WTC11 (cell line): ENCODE measurements around the gene IQGAP3. TPM values are rescaled to one million over a fixed set of nuclear protein-coding genes. Genes with fewer than 3 reads are reported as not detected.

ENCODE experiments used
- ATAC-seq: fragments of 200-7000 bp; cut with Tn5 transposase; 2 replicates; pipeline ENCODE4 v1.10.0; 2021; ENCODE audit warnings: mild to moderate bottlenecking, moderate library complexity
- CTCF ChIA-PET: fragments of 300-600 bp; sonication (Branson Sonifier 250); formaldehyde crosslinking; loops from one replicate; lab custom pipeline; 2021; ENCODE audit warnings: antibody characterized with exemption; lab: Charles Lee
- POLR2A ChIA-PET: fragments of 350-600 bp; sonication (Branson Sonifier 250); formaldehyde crosslinking; loops from one replicate; lab custom pipeline; 2021; ENCODE audit warnings: antibody characterized with exemption; lab: Charles Lee
- DNase-seq: peaks from one replicate; pipeline ENCODE4 v3.0.0; 2021; ENCODE audit warnings: low spot score
- H3K27ac Mint-ChIP-seq: 2 replicates; pipeline ENCODE4 v1.8.0; 2021; ENCODE audit warnings: mixed read lengths
- H3K27me3 Mint-ChIP-seq: 2 replicates; pipeline ENCODE4 v1.8.0; 2021; ENCODE audit warnings: low read depth, mild to moderate bottlenecking, moderate library complexity, mixed read lengths
- H3K36me3 Mint-ChIP-seq: 2 replicates; pipeline ENCODE4 v1.8.0; 2021; ENCODE audit warnings: mixed read lengths
- H3K4me1 Mint-ChIP-seq: 2 replicates; pipeline ENCODE4 v1.8.0; 2022; ENCODE audit warnings: mixed read lengths
- H3K4me3 Mint-ChIP-seq: 2 replicates; pipeline ENCODE4 v1.8.0; 2021; ENCODE audit warnings: mild to moderate bottlenecking, moderate library complexity, mixed read lengths
- H3K9me3 Mint-ChIP-seq: 2 replicates; pipeline ENCODE4 v1.8.0; 2021; ENCODE audit warnings: mixed read lengths
- CREB1 ChIP-seq: sonication (generic); formaldehyde crosslinking; IDR thresholded peaks from 2 replicates; pipeline ENCODE4 v1.8.0; 2023; ENCODE audit warnings: mild to moderate bottlenecking, missing genetic modification reagents
- CREM ChIP-seq: sonication (generic); formaldehyde crosslinking; IDR thresholded peaks from 2 replicates; pipeline ENCODE4 v1.8.1; 2022; ENCODE audit warnings: mild to moderate bottlenecking, missing genetic modification reagents, moderate library complexity
- ESRRA ChIP-seq: sonication (generic); formaldehyde crosslinking; IDR thresholded peaks from 2 replicates; pipeline ENCODE4 v1.8.1; 2022; ENCODE audit warnings: mild to moderate bottlenecking, missing genetic modification reagents, borderline replicate concordance
- FOXK1 ChIP-seq: sonication (generic); formaldehyde crosslinking; IDR thresholded peaks from 2 replicates; pipeline ENCODE4 v1.8.0; 2022; ENCODE audit warnings: mild to moderate bottlenecking, moderate library complexity, missing genetic modification reagents
- GABPB1 ChIP-seq: sonication (generic); formaldehyde crosslinking; IDR thresholded peaks from 2 replicates; pipeline ENCODE4 v1.8.1; 2023; ENCODE audit warnings: mild to moderate bottlenecking, missing genetic modification reagents
- GRHL2 ChIP-seq: fragments of 250-450 bp; sonication (Bioruptor Pico); IDR thresholded peaks from 2 replicates; pipeline ENCODE4 v1.8.0; 2022; ENCODE audit warnings: mild to moderate bottlenecking, moderate library complexity; ENCODE audit not compliant: insufficient replicate concordance, severe bottlenecking
- NFATC4 ChIP-seq: fragments of 250-450 bp; sonication (Bioruptor Pico); IDR thresholded peaks from 2 replicates; pipeline ENCODE4 v1.9.0; 2021; ENCODE audit warnings: mild to moderate bottlenecking
- NFE2L1 ChIP-seq: sonication (generic); formaldehyde crosslinking; IDR thresholded peaks from 2 replicates; pipeline ENCODE4 v1.8.1; 2023; ENCODE audit warnings: missing genetic modification reagents
- OVOL2 ChIP-seq: fragments of 250-450 bp; sonication (Bioruptor Pico); IDR thresholded peaks from 2 replicates; pipeline ENCODE4 v1.9.0; 2021; ENCODE audit warnings: mild to moderate bottlenecking, borderline replicate concordance
- SP1 ChIP-seq: sonication (generic); formaldehyde crosslinking; conservative IDR thresholded peaks from 2 replicates; pipeline ENCODE4 v1.8.1; 2022; ENCODE audit warnings: missing genetic modification reagents
- TEAD1 ChIP-seq: sonication (generic); formaldehyde crosslinking; IDR thresholded peaks from 2 replicates; pipeline ENCODE4 v1.8.0; 2022; ENCODE audit warnings: mild to moderate bottlenecking, missing genetic modification reagents
- ZNF121 ChIP-seq: sonication (generic); formaldehyde crosslinking; IDR thresholded peaks from 2 replicates; pipeline ENCODE4 v1.8.0; 2023; ENCODE audit warnings: missing genetic modification reagents
- ZNF232 ChIP-seq: sonication (generic); formaldehyde crosslinking; IDR thresholded peaks from 2 replicates; pipeline ENCODE4 v1.8.0; 2022; ENCODE audit warnings: mild to moderate bottlenecking, missing genetic modification reagents
- ZNF423 ChIP-seq: fragments of 250-450 bp; sonication (Bioruptor Pico); IDR thresholded peaks from 2 replicates; pipeline ENCODE4 v2.1.2; 2022; ENCODE audit warnings: mild to moderate bottlenecking, moderate library complexity
- ZNF671 ChIP-seq: fragments of 250-450 bp; sonication (Bioruptor Pico); IDR thresholded peaks from 2 replicates; pipeline ENCODE4 v1.8.0; 2021; ENCODE audit warnings: mild to moderate bottlenecking
- total RNA-seq: library from RNA; stranded (reverse); gene quantifications from 3 replicates; pipeline ENCODE4 v1.2.3, GENCODE V29; 2021
- TF ChIP-seq, protein P1 (sequence below): sonication (generic); formaldehyde crosslinking; IDR thresholded peaks from 2 replicates; pipeline ENCODE4 v1.8.0; 2022; ENCODE audit warnings: missing genetic modification reagents
- TF ChIP-seq, protein P2 (sequence below): fragments of 200-600 bp; IDR thresholded peaks from 2 replicates; pipeline ENCODE4 v1.8.0; 2022; ENCODE audit warnings: antibody characterized with exemption
- TF ChIP-seq, protein P3 (sequence below): fragments of 250-450 bp; sonication (Bioruptor Pico); IDR thresholded peaks from 2 replicates; pipeline ENCODE4 v1.9.0; 2021; ENCODE audit warnings: mild to moderate bottlenecking
- TF ChIP-seq, protein P4 (sequence below): sonication (generic); formaldehyde crosslinking; IDR thresholded peaks from 2 replicates; pipeline ENCODE4 v1.8.1; 2022; ENCODE audit warnings: mild to moderate bottlenecking, moderate library complexity, missing genetic modification reagents
- TF ChIP-seq, protein P5 (sequence below): fragments of 250-450 bp; sonication (Bioruptor Pico); IDR thresholded peaks from 2 replicates; pipeline ENCODE4 v1.9.0; 2021; ENCODE audit warnings: moderate library complexity, mild to moderate bottlenecking, inconsistent platforms, borderline replicate concordance
- TF ChIP-seq, protein P6 (sequence below): sonication (generic); formaldehyde crosslinking; IDR thresholded peaks from 2 replicates; pipeline ENCODE4 v1.8.1; 2022; ENCODE audit warnings: mild to moderate bottlenecking, missing genetic modification reagents, moderate library complexity, borderline replicate concordance
- TF ChIP-seq, protein P7 (sequence below): sonication (generic); formaldehyde crosslinking; IDR thresholded peaks from 2 replicates; pipeline ENCODE4 v1.8.0; 2022; ENCODE audit warnings: mild to moderate bottlenecking, missing genetic modification reagents

Gene IQGAP3
- total RNA-seq, 1 experiment from 2014 or later, result 33.3 TPM

DNA sequence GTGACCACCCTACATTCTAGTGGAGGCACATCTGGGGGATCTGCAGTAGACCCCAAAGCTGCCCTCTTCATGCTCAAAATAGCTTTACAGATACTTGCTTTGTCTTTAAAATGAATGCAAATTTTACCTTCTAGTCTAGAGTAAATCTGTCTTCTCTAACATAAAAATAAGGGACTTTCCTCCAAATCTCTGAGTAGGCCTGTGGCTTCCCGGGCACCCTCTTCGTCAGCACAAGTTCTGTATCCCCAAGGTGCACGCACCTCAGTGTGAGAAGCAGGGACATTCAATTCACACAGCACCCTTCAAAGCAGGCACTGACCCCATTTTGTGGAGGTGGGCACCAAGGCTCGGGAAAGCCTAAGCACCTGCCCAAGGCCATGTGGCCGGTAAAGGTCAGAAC is 90.8 kb downstream of the IQGAP3 start:
- POLR2A ChIA-PET, result interaction anchor here (1.3 to 2.5 kb wide), 3 partner anchors 20 to 24 kb away, joined by 3 to 24 read pairs (median 19); partner anchors contain the start of gene MEF2D
- CTCF ChIA-PET, result interaction anchor here (0.8 to 6.1 kb wide), 32 partner anchors 10 to 225 kb away, joined by 3 to 145 read pairs (median 11); partner anchors contain the start of genes CRABP2, HAPLN2, IQGAP3 and MEF2D
- Mint-ChIP-seq H3K36me3 (peaks cover 29% of the 10 kb centered on the region), H3K9me3 (no peaks in the 10 kb centered on the region), H3K27me3 (no peaks in the 10 kb centered on the region), H3K27ac (no peak overlapping the region; the same call in 1 of the 2 replicates), H3K4me3 (no peak overlapping the region), H3K4me1 (peaks cover 27% of the 10 kb centered on the region)
- TF ChIP-seq, protein P1, sequence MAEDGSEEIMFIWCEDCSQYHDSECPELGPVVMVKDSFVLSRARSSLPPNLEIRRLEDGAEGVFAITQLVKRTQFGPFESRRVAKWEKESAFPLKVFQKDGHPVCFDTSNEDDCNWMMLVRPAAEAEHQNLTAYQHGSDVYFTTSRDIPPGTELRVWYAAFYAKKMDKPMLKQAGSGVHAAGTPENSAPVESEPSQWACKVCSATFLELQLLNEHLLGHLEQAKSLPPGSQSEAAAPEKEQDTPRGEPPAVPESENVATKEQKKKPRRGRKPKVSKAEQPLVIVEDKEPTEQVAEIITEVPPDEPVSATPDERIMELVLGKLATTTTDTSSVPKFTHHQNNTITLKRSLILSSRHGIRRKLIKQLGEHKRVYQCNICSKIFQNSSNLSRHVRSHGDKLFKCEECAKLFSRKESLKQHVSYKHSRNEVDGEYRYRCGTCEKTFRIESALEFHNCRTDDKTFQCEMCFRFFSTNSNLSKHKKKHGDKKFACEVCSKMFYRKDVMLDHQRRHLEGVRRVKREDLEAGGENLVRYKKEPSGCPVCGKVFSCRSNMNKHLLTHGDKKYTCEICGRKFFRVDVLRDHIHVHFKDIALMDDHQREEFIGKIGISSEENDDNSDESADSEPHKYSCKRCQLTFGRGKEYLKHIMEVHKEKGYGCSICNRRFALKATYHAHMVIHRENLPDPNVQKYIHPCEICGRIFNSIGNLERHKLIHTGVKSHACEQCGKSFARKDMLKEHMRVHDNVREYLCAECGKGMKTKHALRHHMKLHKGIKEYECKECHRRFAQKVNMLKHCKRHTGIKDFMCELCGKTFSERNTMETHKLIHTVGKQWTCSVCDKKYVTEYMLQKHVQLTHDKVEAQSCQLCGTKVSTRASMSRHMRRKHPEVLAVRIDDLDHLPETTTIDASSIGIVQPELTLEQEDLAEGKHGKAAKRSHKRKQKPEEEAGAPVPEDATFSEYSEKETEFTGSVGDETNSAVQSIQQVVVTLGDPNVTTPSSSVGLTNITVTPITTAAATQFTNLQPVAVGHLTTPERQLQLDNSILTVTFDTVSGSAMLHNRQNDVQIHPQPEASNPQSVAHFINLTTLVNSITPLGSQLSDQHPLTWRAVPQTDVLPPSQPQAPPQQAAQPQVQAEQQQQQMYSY, result no peak
- TF ChIP-seq GRHL2 (CRISPR knock-in tag), result no peak
- TF ChIP-seq FOXK1, result no peak
- TF ChIP-seq, protein P2, sequence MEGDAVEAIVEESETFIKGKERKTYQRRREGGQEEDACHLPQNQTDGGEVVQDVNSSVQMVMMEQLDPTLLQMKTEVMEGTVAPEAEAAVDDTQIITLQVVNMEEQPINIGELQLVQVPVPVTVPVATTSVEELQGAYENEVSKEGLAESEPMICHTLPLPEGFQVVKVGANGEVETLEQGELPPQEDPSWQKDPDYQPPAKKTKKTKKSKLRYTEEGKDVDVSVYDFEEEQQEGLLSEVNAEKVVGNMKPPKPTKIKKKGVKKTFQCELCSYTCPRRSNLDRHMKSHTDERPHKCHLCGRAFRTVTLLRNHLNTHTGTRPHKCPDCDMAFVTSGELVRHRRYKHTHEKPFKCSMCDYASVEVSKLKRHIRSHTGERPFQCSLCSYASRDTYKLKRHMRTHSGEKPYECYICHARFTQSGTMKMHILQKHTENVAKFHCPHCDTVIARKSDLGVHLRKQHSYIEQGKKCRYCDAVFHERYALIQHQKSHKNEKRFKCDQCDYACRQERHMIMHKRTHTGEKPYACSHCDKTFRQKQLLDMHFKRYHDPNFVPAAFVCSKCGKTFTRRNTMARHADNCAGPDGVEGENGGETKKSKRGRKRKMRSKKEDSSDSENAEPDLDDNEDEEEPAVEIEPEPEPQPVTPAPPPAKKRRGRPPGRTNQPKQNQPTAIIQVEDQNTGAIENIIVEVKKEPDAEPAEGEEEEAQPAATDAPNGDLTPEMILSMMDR, result no peak
- TF ChIP-seq TEAD1, result no peak
- TF ChIP-seq CREM (CRISPR knock-in tag), result no peak
- no peak for TF ChIP-seq GABPB1 (CRISPR knock-in tag)
- TF ChIP-seq, protein P3, sequence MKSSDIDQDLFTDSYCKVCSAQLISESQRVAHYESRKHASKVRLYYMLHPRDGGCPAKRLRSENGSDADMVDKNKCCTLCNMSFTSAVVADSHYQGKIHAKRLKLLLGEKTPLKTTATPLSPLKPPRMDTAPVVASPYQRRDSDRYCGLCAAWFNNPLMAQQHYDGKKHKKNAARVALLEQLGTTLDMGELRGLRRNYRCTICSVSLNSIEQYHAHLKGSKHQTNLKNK (CRISPR knock-in tag), result no peak
- TF ChIP-seq NFATC4 (CRISPR knock-in tag), result no peak
- DNase-seq, result no peak
- ATAC-seq, result no peak

DNA sequence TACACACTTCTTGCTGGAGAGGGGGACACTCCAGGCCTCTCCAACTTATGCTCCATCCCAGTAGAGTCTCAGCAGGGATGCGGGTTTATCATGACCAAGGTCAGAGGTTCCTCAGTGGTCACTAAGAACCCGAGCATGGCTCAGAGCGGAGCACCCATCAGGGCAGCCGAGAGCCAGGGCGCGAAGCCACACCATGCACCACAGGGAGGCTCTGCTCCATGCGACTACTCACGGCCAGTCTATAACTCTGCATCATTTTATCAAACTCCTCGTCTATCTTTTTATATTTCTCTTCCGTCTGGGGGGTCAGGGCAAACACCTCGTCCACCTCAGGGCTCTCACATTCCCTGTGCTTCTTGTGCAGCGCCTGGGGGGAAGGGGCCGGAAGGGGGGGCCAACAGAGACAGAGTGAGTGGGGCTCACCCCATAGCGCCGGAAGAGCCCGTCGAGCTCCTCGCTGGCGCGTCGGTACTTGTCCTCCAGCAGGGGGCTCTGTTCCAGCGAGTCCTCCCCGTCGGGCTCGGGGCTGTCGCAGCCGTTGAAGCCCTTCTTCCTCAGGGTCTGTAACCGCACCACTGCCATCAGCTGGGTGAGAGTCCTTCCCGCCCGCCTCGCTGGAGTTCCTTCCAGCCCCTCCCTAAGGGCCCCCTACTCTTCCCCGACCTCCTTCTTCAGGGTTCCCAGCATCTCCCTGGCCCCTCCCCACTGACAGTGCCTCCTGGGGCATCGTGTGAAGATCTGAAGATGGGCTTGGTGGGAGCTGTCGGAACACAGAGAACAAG is 91.8 kb downstream of the IQGAP3 start:
- ATAC-seq (peak; percentile 87), DNase-seq (peak; percentile 91)
- no peaks in the 10 kb centered on the region for H3K9me3 Mint-ChIP-seq
- peaks cover 29% of the 10 kb centered on the region for H3K36me3 Mint-ChIP-seq
- H3K4me1 Mint-ChIP-seq, result peaks cover 27% of the 10 kb centered on the region
- ChIA-PET POLR2A (interaction anchor here (0.6 to 2.5 kb wide), 7 partner anchors 10 to 112 kb away, joined by 3 to 24 read pairs (median 4); partner anchors contain the start of gene MEF2D), CTCF (interaction anchor here (0.5 to 6.1 kb wide), 73 partner anchors 9 to 256 kb away, joined by 3 to 145 read pairs (median 5); partner anchors contain the start of genes CRABP2, GPATCH4, HAPLN2 and IQGAP3)
- peak overlapping the region; percentile 14 for H3K27ac Mint-ChIP-seq
- no peak overlapping the region for H3K4me3 Mint-ChIP-seq
- H3K27me3 Mint-ChIP-seq, result no peaks in the 10 kb centered on the region
- TF ChIP-seq ESRRA (CRISPR knock-in tag) (no peak), ZNF671 (CRISPR knock-in tag) (no peak), OVOL2 (CRISPR knock-in tag) (no peak), ZNF232 (CRISPR knock-in tag) (no peak), FOXK1 (no peak), ZNF121 (CRISPR knock-in tag) (no peak), NFE2L1 (no peak), TEAD1 (peak; percentile 54; the same call in 1 of the 2 replicates), SP1 (CRISPR knock-in tag) (0 out of 2 replicates have a peak, but pooled peaks have one; percentile 25), ZNF423 (CRISPR knock-in tag) (no peak), CREB1 (no peak)
- TF ChIP-seq, protein P4, sequence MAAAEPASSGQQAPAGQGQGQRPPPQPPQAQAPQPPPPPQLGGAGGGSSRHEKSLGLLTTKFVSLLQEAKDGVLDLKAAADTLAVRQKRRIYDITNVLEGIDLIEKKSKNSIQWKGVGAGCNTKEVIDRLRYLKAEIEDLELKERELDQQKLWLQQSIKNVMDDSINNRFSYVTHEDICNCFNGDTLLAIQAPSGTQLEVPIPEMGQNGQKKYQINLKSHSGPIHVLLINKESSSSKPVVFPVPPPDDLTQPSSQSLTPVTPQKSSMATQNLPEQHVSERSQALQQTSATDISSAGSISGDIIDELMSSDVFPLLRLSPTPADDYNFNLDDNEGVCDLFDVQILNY (CRISPR knock-in tag), result no peak
- TF ChIP-seq, protein P2, result peak; percentile 73
- TF ChIP-seq, protein P5, sequence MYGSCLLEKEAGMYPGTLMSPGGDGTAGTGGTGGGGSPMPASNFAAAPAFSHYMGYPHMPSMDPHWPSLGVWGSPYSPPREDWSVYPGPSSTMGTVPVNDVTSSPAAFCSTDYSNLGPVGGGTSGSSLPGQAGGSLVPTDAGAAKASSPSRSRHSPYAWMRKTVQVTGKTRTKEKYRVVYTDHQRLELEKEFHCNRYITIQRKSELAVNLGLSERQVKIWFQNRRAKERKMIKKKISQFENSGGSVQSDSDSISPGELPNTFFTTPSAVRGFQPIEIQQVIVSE (CRISPR knock-in tag), result no peak
- TF ChIP-seq, protein P6, sequence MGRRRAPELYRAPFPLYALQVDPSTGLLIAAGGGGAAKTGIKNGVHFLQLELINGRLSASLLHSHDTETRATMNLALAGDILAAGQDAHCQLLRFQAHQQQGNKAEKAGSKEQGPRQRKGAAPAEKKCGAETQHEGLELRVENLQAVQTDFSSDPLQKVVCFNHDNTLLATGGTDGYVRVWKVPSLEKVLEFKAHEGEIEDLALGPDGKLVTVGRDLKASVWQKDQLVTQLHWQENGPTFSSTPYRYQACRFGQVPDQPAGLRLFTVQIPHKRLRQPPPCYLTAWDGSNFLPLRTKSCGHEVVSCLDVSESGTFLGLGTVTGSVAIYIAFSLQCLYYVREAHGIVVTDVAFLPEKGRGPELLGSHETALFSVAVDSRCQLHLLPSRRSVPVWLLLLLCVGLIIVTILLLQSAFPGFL, result no peak
- TF ChIP-seq, protein P7, sequence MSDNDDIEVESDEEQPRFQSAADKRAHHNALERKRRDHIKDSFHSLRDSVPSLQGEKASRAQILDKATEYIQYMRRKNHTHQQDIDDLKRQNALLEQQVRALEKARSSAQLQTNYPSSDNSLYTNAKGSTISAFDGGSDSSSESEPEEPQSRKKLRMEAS (CRISPR knock-in tag), result peak; percentile 61
